Uterus (tissue), 4 donors: ENCODE results near the gene RPL37A. TPM values are rescaled to one million over a fixed set of nuclear protein-coding genes. Genes with fewer than 3 reads are reported as not detected.

Source experiments
- DNase-seq, 2 donors: peaks; one replicate each; pipeline ENCODE4 v3.0.0-alpha.2; 2019 to 2020
- H3K27ac ChIP-seq, 2 donors: fragments of 200-600 bp; sonication (generic); 1 replicate in 1 of 2; 2 replicates in 1 of 2; pipeline ENCODE4 v1.5.1; 2016 to 2018
- H3K27me3 ChIP-seq, 2 donors: fragments of 200-600 bp; sonication (generic); one replicate each; pipeline ENCODE4 v1.5.1; 2018 to 2019; ENCODE audit warnings: control low read depth in 1 of 2
- H3K36me3 ChIP-seq, 2 donors: fragments of 200-600 bp; sonication (generic); one replicate each; pipeline ENCODE4 v1.5.1; 2019; ENCODE audit warnings: control low read depth in 1 of 2
- H3K4me1 ChIP-seq, 2 donors: fragments of 200-600 bp; sonication (generic); one replicate each; pipeline ENCODE4 v1.5.1; 2018 to 2019; ENCODE audit warnings: control low read depth in 1 of 2
- H3K4me3 ChIP-seq, 2 donors: fragments of 200-600 bp; sonication (generic); 1 replicate in 1 of 2; 2 replicates in 1 of 2; pipeline ENCODE4 v1.5.1; 2018 to 2019; ENCODE audit warnings: mild to moderate bottlenecking in 1 of 2
- H3K9me3 ChIP-seq, 2 donors: fragments of 200-600 bp; sonication (generic); one replicate each; pipeline ENCODE4 v1.5.1; 2019; ENCODE audit warnings: control low read depth in 1 of 2
- POLR2A ChIP-seq, 2 donors: fragments of 450-650 bp; IDR thresholded peaks; one replicate each; pipeline ENCODE4 v1.6.1; 2016; ENCODE audit warnings: antibody characterized with exemption in 2 of 2, mild to moderate bottlenecking in 1 of 2, moderate library complexity in 1 of 2
- intact Hi-C: fragments of 100-400 bp; cut with DNase I; formaldehyde crosslinking; loops from one replicate; pipeline ENCODE4 v1.15.1; 2023; ENCODE audit warnings: low total_unique reads
- total RNA-seq, 4 donors: library from RNA; depleted of rRNA in 3 of 4; stranded (reverse); fragments of >200 nt in 3 of 4; gene quantifications; one replicate each; pipeline versions ENCODE4 v1.1.0 to v1.2.4, GENCODE V29; 2014 to 2023
- TF ChIP-seq, protein P1 (sequence below), 4 experiments: fragments of 200-600 bp in 2 of 4; fragments of 450-650 bp in 2 of 4; sonication (generic) in 2 of 4; IDR thresholded peaks; one replicate each; pipeline ENCODE4 v1.5.1; 2016 to 2019; ENCODE audit warnings: antibody characterized with exemption in 4 of 4, mild to moderate bottlenecking in 2 of 4, moderate library complexity in 1 of 4
- donor health status: DM: yes; HTN: yes; CAD: no.

Gene RPL37A
- total RNA-seq, 4 donors from 2014 or later = 716 to 2,917 (median 2,308) TPM

DNA sequence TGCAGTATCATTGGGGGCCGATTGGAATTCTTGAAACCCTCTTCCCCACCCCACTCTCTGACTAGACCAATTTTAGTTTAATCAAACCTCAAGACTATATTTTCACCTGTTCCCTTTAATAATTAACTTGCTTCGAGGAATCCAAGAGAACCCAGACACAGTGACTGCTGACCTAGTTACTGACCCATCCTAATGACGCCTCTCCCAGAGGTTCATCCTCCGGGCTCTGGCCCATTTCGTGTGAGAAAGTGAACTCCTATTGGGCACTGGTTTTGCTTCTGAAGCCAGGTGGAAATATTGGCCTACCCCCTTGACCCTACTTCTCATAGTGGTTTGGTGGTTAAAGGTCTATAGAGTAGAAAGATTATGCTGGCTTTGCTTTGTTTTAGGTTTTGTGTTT lies 39.9 kb downstream of the RPL37A start:
- H3K4me3 ChIP-seq = no peak overlapping the region
- DNase-seq = no peak
- no peak overlapping the region for H3K27ac ChIP-seq
- peaks cover 7 to 19% of the 10 kb centered on the region in 2 donors for H3K4me1 ChIP-seq
- intact Hi-C loops = no loop called here
- no peaks in the 10 kb centered on the region for H3K9me3 ChIP-seq
- H3K36me3 ChIP-seq = no peaks in the 10 kb centered on the region
- H3K27me3 ChIP-seq = no peaks in the 10 kb centered on the region
- no peak for TF ChIP-seq POLR2A (IDR thresholded peaks at IDR 0.05)
- TF ChIP-seq, protein P1, sequence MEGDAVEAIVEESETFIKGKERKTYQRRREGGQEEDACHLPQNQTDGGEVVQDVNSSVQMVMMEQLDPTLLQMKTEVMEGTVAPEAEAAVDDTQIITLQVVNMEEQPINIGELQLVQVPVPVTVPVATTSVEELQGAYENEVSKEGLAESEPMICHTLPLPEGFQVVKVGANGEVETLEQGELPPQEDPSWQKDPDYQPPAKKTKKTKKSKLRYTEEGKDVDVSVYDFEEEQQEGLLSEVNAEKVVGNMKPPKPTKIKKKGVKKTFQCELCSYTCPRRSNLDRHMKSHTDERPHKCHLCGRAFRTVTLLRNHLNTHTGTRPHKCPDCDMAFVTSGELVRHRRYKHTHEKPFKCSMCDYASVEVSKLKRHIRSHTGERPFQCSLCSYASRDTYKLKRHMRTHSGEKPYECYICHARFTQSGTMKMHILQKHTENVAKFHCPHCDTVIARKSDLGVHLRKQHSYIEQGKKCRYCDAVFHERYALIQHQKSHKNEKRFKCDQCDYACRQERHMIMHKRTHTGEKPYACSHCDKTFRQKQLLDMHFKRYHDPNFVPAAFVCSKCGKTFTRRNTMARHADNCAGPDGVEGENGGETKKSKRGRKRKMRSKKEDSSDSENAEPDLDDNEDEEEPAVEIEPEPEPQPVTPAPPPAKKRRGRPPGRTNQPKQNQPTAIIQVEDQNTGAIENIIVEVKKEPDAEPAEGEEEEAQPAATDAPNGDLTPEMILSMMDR (IDR thresholded peaks at IDR 0.05) = no peak

DNA sequence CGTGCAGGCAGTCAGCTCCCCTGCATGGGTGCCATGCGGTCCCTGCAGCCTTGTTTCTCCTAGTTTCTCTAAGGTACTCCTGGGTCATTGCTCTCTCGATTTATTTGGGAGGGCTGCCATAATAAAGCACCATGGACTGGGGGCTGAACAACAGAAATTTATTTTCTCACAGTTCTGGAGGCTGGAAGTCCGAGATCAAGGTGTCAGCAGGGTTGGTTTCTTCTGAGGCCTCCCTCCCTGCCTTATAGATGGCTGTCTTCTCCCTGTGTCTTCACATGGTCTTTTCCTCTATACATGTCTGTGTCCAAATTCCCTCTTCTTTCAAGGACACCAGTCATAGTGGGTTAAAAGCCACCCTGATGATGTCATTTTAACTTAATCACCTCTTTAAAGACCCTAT lies 40.5 kb downstream of the RPL37A start:
- intact Hi-C loops = no loop called here
- no peaks in the 10 kb centered on the region for H3K27me3 ChIP-seq
- no peaks in the 10 kb centered on the region for H3K9me3 ChIP-seq
- no peaks in the 10 kb centered on the region for H3K36me3 ChIP-seq
- peak overlapping the region in 1 of 2 donors; percentile 31 for H3K27ac ChIP-seq
- TF ChIP-seq POLR2A (IDR thresholded peaks at IDR 0.05) = no peak
- TF ChIP-seq, protein P1 (IDR thresholded peaks at IDR 0.05) = no peak
- no peak for DNase-seq
- no peak overlapping the region for H3K4me3 ChIP-seq
- peaks cover 7 to 19% of the 10 kb centered on the region in 2 donors for H3K4me1 ChIP-seq

DNA sequence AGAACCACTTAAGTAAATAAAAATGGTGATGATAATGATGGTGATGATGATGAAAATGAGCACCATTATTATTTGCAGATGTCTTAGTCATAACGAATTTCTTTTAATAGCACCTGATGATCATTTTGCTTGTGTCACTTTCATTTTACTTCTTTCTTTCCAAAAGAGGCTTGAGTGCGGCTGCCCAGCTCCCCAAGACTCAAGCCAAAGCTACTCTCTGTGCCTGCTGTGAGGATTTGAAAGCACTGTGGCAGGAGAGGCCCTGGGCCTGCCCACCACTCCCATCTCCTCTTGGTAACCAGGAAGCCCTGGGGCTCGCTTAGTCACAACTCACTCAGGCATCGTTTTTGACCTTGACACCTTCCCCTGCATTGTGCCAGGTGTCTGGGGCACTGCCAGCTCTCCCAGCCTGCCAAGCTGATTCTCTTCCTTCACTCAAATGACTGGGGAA lies 41.2 kb downstream of the RPL37A start:
- intact Hi-C loops = no loop called here
- H3K36me3 ChIP-seq = no peaks in the 10 kb centered on the region
- TF ChIP-seq, protein P1 (IDR thresholded peaks at IDR 0.05) = no peak
- TF ChIP-seq POLR2A (IDR thresholded peaks at IDR 0.05) = no peak
- H3K9me3 ChIP-seq = no peaks in the 10 kb centered on the region
- no peaks in the 10 kb centered on the region for H3K27me3 ChIP-seq
- H3K4me1 ChIP-seq = peaks cover 7 to 19% of the 10 kb centered on the region in 2 donors
- peak in 1 of 2 donors; percentile 46 for DNase-seq
- H3K4me3 ChIP-seq = no peak overlapping the region
- peak overlapping the region; percentile 4 to 31 for H3K27ac ChIP-seq

DNA sequence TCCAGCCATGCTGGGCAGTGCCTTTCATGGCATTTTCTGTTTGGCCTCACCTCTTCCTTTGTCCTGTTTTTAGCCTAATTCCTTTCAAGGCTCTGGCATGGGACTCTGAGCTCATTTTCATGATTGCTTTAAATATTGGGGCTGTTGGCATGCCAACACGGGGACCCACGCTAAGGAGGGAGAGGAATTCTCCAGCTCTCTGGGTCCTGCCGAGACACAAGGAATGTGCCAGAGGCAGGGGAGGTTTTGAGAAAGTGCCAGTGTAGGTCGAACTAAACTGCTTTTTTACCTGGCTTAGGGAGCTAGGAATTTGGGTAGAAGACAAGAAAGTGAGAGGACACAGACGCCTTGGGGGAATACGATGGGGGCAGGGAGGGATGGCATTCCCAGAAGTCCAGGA lies 42.3 kb downstream of the RPL37A start:
- Histone ChIP-seq H3K4me3 (no peak overlapping the region), H3K27ac (peak overlapping the region in 1 of 2 donors; percentile 31)

DNA sequence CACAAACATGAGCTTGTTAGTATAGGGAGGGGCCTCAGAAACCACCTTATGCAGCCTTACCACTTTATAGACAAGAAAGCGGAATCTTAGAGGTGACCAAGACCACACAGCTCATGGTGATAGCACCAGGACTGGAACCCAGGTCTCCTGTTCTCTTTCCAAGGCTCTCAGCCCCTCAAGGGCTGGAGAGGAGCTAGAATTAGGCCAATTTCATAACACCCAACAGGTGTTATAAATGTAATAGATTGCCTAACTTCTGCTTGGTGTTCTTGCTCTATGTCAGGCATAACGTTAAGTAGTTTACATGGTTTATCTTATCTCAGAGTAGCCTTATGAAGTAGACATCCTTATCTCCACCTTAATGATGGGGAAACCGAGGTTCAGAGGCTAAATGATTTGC lies 42.9 kb downstream of the RPL37A start:
- TF ChIP-seq, protein P1 (IDR thresholded peaks at IDR 0.05) = no peak
- no peak for TF ChIP-seq POLR2A (IDR thresholded peaks at IDR 0.05)
- DNase-seq = no peak

More for the DNA sequence above, 42.3 kb downstream of the RPL37A start:
- no peaks in the 10 kb centered on the region for H3K27me3 ChIP-seq
- H3K4me1 ChIP-seq = peaks cover 4 to 15% of the 10 kb centered on the region in 2 donors
- DNase-seq = no peak
- no peaks in the 10 kb centered on the region for H3K36me3 ChIP-seq
- no peaks in the 10 kb centered on the region for H3K9me3 ChIP-seq
- no peak for TF ChIP-seq POLR2A (IDR thresholded peaks at IDR 0.05)
- TF ChIP-seq, protein P1 (IDR thresholded peaks at IDR 0.05) = no peak
- intact Hi-C loops = no loop called here

More for the DNA sequence above, 42.9 kb downstream of the RPL37A start:
- no peaks in the 10 kb centered on the region for H3K36me3 ChIP-seq
- peaks cover 0 to 10% of the 10 kb centered on the region in 2 donors for H3K4me1 ChIP-seq
- H3K4me3 ChIP-seq = no peak overlapping the region
- no peak overlapping the region for H3K27ac ChIP-seq
- intact Hi-C loops = no loop called here
- no peaks in the 10 kb centered on the region for H3K9me3 ChIP-seq
- no peaks in the 10 kb centered on the region for H3K27me3 ChIP-seq
